ENCODE results near the gene CDV3.

The CDV3 gene

GRCh38 chr3:133629146-133629545 is 55.7 kb downstream of the CDV3 start:
- no peak for DNase-seq (ENCODE audit: low spot score)
- no peak for TF ChIP-seq CTCF (IDR thresholded peaks at IDR 0.05; ENCODE audit: extremely low read depth, missing control alignments)

- no peak for DNase-seq (ENCODE audit: low spot score)
- TF ChIP-seq CTCF (IDR thresholded peaks at IDR 0.05; ENCODE audit: extremely low read depth, missing control alignments), result no peak
Measured at GRCh38 chr3:133633439-133633838, 60.0 kb downstream of the CDV3 start.
